Left cardiac atrium (tissue), 4 donors: Measurements from ENCODE around the gene CMPK2. TPM values are rescaled to one million over a fixed set of nuclear protein-coding genes. Genes with fewer than 3 reads are reported as not detected.
A peak's percentile ranks its signal among the peaks of the same experiment; 100 is the strongest.
"Not testable (repeated sequence)": the region's sequence is repeated elsewhere in the genome, so short reads cannot be mapped to it uniquely, and the experiment has no call there.

Experiments used
- ATAC-seq, 2 donors: fragments of 200-7000 bp; cut with Tn5 transposase; one replicate each; pipeline ENCODE4 v1.9.1; 2020; ENCODE audit warnings: mild to moderate bottlenecking in 2 of 2, moderate library complexity in 2 of 2
- DNase-seq: peaks from one replicate; pipeline ENCODE4 v3.0.0-alpha.2; 2020
- intact Hi-C, 2 donors: fragments of 100-400 bp; cut with DNase I; formaldehyde crosslinking; loops; one replicate each; pipeline versions ENCODE4 v1.14.1 to v1.15.1; 2022 to 2023
- total RNA-seq, 2 donors: library from RNA; stranded (reverse); fragmentation: NEBNext Ultra II Directional; extraction: Animal tissue kit (Norgen Biotek cat#: 25700); gene quantifications; one replicate each; pipeline ENCODE4 v1.2.1, GENCODE V29; 2021
- donor health status: DM: no; HTN: yes; CAD: no.
- donor health status: DM: no; HTN: yes; CAD: no; lungs with severe emphysema.
- donor health status: DM: yes; HTN: yes; CAD: no.
- donor health status: Dilated cardiomyopathy.

The CMPK2 gene
- total RNA-seq, 2 donors from 2014 or later = 3.7 to 7.8 TPM

DNA sequence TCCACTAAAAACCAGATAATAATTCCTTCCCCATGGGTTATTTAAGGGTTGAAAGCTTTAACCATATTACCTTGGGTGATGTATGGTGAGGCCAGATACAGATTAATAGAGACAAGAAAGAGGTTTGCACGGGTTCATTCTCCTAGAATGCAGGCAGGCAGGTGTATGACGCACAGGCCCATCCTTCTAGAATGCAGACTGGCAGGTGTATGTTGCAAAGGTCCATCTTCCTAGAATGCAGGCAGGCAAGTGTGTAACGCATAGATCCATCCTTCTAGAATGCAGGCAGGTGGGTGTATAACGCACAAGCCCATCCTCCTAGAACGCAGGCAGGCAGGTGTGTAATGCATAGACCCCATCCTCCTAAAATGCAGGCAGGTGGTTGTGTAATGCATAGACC lies 15.8 kb upstream of the CMPK2 start:
- no peak for ATAC-seq
- intact Hi-C loops = no loop called here
- no peak for DNase-seq

- ATAC-seq = no peak
- DNase-seq = no peak
- intact Hi-C loops = no loop called here
Observed at GRCh38 chr2:6881046-6881445, 15.3 kb upstream of the CMPK2 start.

- DNase-seq (no peak), ATAC-seq (no peak)
- intact Hi-C loops = no loop called here
Observed at GRCh38 chr2:6880200-6880733, 14.6 kb upstream of the CMPK2 start.

DNA sequence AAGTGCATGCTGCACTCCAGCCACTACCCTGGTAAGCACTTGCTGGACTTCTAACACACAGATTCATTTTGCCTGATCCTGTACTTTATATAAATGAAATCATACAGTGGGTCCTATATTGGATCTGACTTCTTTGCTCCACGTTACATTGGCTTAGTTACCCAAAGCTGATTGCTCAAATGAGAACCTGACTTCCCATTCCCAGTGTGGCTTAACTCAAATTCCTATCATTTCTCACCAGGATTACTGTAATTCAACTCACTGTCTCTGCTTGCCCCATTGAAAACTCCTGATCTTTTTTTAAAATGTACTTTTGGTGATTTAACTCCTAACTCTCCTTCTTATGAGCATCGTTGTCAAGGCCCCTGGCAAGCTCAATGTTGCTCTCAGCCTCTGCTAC lies 13.3 kb upstream of the CMPK2 start:
- intact Hi-C loops = no loop called here
- DNase-seq (no peak), ATAC-seq (no peak)

DNA sequence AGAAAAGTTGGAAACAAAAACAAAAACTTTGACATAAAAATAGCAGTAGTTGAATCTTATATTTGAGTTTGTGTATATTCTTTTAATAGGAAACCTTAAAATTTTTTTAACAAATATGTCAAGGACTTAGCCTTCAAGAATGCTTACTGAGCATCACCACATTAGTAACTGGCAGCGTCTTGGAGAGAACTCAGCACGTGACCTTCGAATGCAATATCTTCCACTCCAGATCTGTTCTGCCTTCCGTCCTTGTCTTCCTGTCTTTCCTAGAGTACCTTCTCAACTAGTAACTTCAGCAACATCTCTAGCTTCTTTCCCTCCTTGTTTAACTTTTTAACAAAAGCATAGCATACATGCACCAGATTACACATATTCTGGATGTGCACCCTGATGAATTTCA lies 12.8 kb upstream of the CMPK2 start:
- intact Hi-C loops = no loop called here
- ATAC-seq (no peak), DNase-seq (no peak)

DNA sequence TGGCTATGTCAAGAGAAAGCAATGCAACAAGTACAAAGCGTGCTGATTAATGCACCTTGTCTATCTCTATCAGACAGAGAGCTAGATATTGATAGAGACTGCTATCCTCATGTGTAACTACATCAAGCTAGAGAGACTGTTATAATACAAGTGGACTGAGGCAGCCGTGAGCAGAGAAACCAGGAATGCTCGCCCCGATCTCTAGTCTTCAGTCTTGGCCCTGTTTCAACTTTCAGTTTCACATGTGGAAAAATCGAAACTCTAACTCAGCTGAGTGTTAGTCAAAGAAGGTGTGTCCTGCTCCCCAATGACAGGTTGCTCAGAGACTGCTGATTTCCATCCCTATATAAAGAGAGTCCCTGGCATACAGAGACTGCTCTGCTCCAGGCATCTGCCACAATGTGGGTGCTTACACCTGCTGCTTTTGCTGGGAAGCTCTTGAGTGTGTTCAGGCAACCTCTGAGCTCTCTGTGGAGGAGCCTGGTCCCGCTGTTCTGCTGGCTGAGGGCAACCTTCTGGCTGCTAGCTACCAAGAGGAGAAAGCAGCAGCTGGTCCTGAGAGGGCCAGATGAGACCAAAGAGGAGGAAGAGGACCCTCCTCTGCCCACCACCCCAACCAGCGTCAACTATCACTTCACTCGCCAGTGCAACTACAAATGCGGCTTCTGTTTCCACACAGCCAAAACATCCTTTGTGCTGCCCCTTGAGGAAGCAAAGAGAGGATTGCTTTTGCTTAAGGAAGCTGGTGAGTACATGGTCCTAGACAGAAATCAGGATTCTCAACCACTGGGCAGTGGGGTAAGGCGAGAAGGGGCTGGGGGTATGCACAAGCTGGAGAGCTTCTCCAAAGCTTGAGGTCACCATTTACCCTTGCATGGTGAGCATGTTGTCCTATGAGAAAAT lies 11.9 kb upstream of the CMPK2 start, which contains the start of gene RSAD2:
TSS of gene RSAD2 (plus strand) at position 376 of the 903 bp plus-strand sequence. CDS start at position 400, 24 bp downstream.
- DNase-seq = no peak
- ATAC-seq = peak; percentile 80 to 88
- intact Hi-C loops = no loop called here

DNA sequence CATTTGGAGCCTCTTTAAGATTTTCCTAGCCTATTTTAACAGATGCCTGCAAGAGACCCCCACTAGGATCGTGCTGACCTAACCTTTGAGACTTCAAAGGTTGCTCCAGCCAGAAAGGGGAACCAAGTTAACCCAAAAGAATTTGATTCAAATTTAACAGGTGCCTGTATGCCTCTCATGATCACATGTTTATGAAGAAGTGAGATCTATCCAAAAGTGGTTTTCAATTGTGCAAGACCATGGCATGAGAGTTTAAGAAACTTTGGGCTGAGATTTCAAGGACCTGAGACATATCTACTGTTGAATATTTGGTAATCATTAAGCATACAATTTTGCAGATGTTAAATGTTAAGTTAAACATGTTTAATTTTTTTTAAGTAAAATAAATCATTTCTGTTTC lies 10.6 kb upstream of the CMPK2 start:
- intact Hi-C loops = no loop called here
- no peak for ATAC-seq
- DNase-seq = no peak

DNA sequence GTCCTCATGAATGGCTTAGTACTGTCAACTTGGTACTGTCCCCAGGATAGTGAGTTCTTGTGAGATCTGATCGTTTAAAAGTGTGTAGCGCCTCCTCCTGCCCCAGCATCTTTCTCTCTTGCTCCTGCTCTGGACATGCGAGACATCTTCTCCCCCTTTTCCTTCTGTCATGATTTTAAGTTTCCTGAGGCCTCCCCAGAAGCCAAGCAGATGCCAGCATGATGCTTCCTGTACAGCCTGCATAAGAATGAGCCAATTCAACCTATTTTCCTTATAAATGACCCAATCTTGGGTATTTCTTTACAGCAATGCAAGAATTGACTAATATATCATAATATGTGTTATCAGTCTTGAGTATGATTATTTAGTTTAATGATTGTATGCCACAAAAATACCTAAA lies 8.3 kb upstream of the CMPK2 start:
- no peak for ATAC-seq
- DNase-seq = no peak
- intact Hi-C loops = no loop called here

DNA sequence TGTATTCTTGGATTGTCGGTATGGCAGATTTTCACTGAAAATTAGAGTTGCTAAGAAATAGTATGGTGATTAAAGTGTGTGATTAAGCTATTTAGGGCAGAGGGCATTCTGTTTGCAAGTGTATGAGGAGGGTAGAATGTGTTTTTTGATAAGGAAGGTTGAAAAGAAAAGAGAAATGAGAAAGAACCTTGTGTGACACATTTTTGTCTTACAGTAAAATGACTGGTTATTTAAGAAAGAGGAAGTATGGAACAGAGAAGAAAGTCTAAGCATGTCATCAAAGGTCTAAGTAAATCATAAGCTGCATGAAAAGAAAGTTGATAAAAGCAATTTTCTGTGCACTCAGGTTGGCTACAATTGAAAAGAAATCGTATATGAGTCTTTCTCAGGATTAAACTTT lies 6.7 kb upstream of the CMPK2 start:
- ATAC-seq (no peak), DNase-seq (no peak)
- intact Hi-C loops = no loop called here

DNA sequence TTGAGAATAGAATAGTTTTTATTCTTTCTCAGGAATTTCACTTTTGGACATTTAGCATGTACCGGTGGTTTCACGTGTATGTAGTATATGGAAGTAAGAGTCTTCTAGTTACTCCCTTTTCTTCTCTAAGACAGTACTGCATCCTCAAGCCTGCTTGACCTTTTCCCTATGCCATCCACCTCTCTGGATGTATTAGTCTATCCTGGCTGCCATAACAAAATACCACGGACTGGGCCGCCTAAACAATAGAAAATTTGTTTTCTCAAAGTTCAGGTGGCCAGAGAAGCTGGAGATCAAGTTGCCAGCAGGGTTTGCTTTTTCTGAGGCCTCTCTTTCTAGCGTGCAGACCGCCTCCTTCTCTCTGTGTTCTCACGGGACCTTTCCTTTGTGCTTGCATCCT lies 1.3 kb upstream of the CMPK2 start:
- no peak for ATAC-seq
- intact Hi-C loops = no loop called here

DNA sequence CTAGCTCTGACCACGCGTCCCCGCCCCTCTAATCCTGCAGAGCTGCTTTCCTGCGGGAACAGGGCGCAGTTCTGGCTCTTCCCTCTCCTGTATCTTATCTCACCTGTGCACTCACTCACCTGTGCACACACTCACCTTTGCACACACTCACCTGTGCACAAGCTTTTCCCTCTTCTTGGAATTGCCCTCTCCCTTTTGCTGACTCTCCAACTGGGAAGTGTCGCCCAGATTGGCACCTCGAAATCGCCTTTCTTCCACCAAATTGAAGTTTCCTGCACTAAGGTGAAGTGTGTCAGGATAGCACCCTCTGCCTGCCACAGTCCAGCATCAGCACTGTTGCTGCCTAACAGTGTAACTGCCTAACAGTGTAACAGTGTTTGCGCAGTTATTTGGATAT lies 566 bp upstream of the CMPK2 start:
- DNase-seq (peak; percentile 37), ATAC-seq (peak; percentile 59 to 60)
- intact Hi-C loops = no loop called here

More for the DNA sequence above, 1.3 kb upstream of the CMPK2 start:
- no peak for DNase-seq

- ATAC-seq (no peak), DNase-seq (peak; percentile 55)
- intact Hi-C loops = no loop called here
Observed at GRCh38 chr2:6864923-6865345, 773 bp downstream of the CMPK2 start.

DNA sequence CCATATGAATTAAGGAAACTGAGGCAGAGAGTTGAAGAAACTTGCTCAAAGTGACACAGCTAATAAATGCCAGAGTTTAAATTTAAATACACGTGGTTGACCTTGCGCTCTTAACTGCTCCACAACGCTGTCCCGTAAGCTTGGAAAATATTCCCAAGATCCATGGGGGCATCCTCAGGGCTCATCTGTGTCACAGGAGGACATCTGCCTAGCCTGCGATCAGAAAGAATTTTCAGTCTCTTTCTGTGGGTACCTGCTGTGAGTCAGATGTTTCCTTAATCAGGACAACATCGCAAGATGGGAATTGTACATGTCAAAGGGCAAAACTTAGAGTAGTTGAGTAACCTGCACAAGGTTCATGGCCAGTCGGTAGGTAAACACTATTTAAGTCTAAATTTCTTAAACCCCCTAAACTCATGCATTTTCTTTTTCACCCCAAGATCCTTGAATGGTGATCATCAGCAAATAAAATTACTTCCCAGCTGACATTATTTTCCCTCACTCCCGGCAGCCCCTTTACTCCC lies 1.4 kb downstream of the CMPK2 start:
- ATAC-seq (no peak), DNase-seq (no peak)
- intact Hi-C loops = no loop called here

DNA sequence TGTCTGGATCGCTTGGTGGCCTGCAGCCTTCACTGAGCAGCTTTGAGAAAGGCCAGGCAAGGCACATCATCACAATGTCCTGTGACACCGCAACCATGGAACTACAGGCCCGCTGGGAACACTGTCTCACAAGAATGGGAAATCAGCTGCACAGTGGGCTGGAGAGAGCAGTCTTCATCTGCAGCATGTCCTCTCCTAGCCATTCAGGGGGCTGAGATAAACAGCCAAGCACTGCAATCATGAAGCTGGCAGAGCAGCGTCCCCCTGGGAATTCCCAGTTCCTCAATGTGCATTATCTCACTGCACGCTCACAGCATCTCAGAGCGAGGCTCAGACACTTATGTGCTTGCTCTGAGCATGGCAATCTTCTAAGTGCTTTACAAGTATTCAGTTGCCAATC lies 1.9 kb downstream of the CMPK2 start:
- peak; percentile 43 for DNase-seq
- intact Hi-C loops = no loop called here
- peak in 1 of 2 donors; percentile 3 for ATAC-seq

GRCh38 chr2:6860296-6860695 lies 5.4 kb downstream of the CMPK2 start:
- DNase-seq (no peak), ATAC-seq (no peak)
- intact Hi-C loops = no loop called here

- DNase-seq, intact Hi-C loops, ATAC-seq: not testable (repeated sequence)
Observed at GRCh38 chr2:6858466-6859027, 7.2 kb downstream of the CMPK2 start.

DNA sequence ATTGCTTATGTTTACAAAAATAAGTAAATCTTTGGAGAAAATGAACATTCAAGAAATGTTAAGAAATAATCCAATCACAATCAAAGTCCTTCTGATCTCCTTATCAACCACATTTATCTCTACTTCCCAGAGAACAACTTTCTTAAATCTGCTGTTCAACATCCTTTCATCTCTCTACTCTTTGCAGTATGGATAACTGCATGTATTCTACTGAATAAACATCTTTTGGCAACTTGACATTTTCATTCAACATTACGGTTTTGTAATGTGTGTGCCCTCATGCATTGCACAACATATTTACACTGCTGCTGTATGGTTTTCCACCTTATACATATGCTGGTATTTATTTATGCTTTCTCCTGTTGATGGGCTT lies 9.2 kb downstream of the CMPK2 start:
- intact Hi-C loops = no loop called here
- DNase-seq = no peak
- ATAC-seq = no peak

DNA sequence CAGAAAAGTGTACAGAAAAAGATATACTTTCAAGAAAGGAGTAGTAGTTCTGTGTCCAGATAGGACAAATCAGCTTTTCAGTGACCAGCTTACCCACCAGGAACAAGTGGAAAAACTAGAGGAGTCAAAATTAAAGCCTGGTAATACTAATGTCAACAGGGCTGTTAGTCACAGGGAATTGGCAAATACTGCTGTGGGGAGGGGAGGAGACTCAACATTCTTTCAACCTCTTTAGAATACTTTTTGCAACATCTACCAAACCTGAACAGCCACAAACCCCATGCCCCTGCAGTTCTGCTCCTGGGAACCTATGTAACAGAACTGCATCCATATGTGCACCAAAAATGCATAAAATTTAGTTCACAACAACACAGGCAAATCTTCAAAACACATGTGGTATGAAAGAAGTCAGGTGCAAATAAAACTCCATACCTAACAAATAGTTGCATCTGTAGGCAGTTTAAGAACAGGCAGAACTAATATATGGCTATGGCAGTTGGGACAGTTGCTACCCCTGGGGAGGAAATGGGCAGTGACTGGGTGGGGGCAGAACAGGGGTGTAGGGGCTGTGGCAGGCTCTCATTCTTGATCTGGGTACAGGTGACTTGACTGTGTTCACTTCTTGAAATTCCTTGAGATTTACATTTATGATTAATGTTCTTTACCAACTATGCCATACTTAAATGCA lies 9.7 kb downstream of the CMPK2 start:
- ATAC-seq = no peak
- intact Hi-C loops = no loop called here
- DNase-seq = no peak

DNA sequence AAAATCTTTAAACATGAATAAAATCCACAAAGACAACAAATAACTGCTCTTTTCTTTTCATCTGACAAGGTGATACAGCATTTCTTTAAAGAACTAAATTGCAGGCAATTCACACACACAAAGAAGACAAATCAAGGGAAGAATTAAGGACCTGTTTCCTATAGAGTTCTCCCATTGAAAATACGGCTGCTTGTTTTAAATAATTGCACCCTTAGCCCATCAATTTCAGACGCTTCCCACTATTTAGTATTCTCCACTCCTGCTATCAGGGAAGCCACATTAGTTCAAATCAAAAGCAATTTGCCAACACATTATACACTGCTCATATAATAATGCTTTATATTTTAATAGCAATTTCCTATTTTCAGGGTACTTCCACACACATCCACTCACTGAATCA lies 11.3 kb downstream of the CMPK2 start:
- intact Hi-C loops = no loop called here
- ATAC-seq (no peak), DNase-seq (no peak)

GRCh38 chr2:6852195-6852594 lies 13.5 kb downstream of the CMPK2 start:
- DNase-seq (no peak), ATAC-seq (no peak)
- intact Hi-C loops = no loop called here
